SHP77 treated with DMSO at 0.1 percent for 48 hours (cell line): Measurements from ENCODE around the gene GAS1.
A peak's percentile ranks its signal among the peaks of the same experiment; 100 is the strongest.

ENCODE experiments used
- DNase-seq: peaks from one replicate; lab custom pipeline; 2025; lab: John Stamatoyannopoulos, UW

The GAS1 gene

DNA sequence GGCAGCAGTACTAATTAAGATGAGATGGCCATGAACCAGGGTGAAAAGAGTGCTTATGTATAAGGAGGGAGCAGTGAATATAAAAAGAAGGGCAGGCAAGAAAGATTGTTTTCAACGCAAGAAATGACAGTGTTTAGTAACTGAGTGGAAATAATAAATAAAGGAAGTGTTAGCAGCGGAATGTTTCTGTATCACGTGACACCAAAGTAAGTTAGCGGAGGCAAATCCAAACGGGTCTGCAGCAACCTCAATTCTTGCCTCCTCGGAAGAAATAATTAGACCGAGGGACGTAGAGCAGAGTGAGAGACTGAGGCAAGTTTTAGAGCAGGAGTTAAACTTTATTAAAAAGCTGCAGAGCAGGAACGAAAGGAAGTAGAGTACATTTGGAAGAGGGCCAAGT is 15.4 kb upstream of the GAS1 start:
- no peak for DNase-seq

DNA sequence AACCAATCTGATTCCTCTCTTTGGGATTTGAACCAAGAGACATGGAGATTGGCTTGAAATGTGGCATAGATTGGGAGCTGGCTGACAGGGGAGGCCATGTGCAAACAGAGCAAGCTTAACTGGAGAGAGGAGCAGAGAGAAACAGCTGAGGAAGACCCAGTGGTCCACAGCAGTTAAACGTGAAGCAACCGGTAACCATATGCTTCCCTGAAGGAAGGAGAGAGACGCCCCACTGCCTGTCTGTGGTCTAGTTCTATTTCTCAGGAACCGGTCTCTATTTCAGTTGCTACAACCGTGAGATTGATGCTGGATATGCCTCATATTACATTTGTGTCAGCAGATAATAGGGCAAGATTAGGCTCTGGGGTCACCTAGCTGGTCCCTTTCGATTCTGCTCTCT is 13.6 kb upstream of the GAS1 start:
- no peak for DNase-seq

DNA sequence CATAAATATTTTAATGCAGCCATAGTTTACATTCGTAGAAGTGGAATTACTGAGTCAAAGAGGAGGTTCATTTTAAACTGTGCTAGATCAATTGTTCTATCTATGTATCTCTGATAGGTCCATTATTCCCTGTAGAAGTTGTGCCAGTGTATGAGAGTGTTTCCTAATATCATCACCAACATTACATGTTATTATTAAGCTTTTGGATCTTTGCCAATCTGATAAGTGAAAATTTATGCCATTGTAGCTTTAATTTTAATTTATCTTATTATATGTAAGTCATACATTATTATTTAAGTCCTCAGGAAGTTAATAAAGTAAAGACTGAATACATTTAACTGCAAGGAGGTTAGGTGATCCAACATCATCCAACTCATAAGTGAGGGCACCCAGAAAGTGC is 10.9 kb upstream of the GAS1 start:
- DNase-seq, result no peak

DNA sequence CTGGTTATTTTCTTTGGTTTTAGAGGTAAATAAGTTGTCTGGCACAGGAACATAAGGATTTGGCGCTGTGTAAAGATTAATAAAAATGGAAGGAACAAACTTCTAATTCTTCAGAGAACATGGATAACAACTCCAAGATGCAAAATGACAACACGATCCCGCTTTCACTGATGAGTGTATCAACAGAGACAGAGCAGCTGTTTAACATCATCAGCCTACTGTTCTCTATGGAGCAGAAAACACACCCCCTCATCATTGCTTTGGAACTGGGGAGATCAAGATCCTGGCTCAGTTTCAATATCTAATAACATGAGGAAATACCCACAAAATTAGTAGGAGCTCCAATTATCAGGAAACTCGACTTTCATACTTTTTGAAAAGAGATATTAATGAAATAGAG is 8.3 kb upstream of the GAS1 start:
- no peak for DNase-seq

DNA sequence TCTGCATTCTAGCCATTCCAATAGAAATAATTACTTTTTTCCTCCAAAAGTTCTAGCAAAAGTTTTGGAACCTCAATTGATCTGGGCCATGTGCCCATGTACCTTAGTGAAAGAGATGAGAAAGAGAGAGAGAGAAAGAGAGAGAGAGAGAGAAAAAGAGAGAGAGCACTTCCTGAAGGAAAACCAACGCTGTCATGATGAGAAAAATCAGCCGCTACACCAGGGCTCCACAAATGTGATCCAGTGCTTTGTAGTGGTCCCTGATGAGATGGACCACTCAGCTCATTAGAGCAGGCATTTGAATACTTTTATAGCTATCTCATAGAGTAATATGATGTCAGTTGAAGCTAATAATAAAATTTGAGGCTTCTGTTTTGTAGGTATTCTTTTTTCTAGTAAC is 7.7 kb upstream of the GAS1 start:
- no peak for DNase-seq

DNA sequence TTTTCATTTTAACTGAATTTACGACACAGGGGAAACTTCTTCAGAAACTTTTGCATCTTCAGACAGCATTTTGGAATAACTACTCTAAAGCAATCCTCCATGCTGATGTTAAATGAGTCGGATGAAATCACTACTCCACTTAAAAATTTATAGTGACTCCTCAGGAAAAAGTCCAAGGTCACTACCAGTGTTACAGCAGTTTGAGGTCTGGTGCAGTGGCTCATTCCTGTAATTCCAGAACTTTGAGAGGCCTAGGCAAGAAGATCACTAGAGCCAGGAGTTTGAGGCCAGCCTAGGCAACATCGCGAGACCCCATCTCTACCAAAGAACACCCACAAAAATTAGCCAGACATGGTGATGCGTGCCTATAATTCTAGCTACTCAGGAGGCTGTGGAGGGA is 5.9 kb upstream of the GAS1 start:
- no peak for DNase-seq

DNA sequence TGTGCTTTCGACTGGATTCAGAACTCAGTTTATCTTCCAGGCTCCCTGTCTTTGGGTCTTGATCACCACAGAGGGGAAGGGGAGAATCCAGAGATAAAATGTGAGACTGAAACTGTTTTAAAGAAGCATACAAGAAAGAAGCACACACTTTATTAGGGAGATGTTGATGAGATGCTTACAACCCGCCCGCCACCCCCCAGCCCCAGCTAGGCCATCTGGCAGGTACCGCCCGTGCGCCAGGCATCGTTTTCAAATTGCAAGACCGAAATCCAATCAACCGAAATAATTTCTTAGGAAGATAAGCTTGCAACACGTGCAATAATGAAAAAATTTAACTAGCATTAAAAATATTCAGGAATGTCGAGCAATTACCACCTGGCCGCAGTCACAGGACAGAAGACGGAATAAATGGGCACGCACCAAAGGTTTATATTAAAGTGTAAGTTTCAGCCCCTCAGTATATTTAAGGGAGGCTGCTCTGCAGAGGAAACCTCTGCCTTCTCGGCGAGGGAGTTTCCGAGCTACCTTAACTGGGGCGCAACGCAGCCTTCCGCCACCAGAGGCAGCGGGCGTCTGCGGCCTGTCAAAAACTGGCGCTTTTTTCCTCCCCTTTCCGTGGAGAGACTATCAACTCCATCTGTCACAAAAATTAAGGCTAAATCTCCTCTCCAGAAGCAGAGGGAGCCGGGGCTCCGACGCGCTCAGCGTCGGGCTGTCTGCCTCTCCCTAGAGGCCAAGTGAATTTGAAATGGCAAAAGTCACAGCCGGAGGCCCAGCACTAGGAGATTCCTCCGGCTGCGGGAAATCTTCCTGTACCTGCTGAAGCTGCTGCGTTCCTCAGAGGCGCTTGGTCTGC is 996 bp upstream of the GAS1 start:
- DNase-seq, result peak; percentile 57

DNA sequence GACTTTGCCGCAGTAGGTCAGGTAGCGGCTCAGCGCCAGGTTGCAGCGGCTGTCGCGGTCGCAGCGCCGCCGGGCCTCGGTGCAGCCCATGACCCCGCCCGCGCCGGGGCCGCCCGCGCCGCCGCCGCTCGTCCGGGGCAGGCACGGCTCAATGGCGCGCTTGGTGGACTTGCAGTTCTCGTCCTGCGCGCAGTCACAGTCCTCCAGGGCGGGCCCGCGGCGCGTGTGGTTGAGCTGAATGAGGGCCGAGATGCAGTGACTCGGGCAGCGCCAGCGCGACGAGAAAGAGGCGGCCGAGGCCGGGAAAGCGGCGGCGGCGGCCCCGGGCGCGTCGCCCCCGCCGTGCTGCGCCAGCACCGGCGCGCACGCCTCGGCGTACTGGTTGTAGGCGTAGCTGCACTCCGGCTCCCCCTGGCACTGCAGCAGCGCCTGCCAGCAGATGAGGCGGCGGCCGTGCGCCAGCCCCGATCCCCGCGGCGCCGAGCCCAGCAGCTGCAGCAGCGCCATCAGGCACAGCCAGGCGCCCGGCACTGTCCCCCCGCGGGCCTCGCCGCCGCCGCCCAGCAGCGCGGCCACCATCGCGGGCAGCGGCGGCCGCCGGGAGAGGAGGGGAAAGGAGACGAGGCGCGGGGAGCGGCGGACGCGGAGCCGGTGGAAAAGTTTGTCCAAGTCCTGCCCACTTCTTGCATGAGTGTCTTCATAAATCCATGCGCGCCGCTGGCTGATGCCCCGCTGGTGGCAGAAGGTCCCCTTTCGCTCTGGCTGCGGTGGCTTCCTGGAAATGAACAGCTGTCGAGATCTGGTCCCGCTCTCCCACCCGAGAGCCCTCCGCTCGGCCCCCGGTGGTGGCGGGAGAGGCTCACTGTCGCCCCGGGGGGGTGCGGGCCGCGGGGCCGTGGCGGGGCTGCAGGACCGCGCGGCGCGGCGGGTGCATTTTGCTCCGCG is 833 bp downstream of the GAS1 start:
- DNase-seq, result peak; percentile 17

DNA sequence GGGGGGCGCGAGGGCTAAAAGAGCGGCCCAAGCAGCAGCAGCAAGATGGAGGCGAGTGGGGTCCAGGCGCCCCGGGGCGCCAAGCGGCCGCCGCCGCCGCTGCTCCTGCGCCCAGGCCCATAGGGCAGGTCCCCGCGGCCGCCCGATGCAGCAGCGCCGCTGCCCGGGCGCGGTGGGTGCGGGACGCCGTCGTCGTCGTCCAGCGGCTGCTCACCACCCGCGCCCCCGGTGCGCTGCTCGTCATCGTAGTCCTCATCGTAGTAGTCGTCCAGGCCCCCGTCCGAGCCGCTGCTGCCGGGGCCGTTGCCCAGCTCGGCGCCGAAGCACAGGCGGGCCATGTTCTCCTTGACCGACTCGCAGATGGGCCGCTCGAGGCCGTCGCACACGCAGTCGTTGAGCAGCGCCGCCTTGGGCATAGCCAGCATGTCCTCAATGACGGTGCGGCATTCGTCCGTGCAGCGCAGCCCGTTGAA is 1.5 kb downstream of the GAS1 start:
- no peak for DNase-seq

DNA sequence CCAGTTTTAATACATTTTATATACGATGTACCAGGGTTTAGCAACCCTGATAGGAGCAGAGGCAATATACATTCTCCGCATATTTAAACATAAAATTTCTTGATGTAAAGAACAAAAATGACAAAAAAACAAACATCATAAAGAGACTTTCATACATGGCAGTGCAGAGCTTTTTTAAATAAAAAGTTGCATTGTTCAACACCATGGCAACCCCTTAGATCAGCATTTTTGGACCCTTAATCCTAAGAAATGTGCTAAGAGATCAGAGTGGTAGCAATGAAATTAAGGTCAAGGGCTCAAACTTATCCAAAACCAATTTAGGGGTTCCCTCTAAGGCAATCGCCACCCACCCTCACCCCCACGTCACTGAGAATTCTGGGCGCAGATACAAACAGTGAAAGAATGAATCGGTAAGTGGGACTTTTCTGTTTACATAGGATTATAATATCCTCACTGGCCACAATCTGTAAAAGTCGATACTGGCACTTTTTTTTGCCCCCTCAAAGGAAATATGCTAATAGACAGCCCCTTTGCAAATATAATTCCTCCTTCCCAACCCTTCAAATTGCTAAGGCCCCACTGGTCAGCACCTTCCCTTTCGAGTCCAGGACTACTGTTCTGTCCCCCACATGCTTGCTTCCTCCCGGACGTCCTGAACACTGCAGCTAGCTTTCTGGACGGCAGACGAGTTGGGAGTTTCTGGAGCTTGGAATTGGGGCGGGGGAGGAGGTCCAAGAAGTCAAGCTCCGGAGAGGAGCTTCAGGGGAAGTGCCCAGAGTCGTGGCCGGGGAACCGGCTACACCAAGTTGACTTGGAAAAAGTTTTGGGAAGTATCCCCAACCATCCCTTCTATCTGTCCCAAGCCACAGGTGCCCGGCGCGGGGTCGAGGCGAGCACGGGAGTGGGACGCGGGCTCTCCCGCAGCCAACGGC is 2.2 kb downstream of the GAS1 start:
- DNase-seq, result no peak

DNA sequence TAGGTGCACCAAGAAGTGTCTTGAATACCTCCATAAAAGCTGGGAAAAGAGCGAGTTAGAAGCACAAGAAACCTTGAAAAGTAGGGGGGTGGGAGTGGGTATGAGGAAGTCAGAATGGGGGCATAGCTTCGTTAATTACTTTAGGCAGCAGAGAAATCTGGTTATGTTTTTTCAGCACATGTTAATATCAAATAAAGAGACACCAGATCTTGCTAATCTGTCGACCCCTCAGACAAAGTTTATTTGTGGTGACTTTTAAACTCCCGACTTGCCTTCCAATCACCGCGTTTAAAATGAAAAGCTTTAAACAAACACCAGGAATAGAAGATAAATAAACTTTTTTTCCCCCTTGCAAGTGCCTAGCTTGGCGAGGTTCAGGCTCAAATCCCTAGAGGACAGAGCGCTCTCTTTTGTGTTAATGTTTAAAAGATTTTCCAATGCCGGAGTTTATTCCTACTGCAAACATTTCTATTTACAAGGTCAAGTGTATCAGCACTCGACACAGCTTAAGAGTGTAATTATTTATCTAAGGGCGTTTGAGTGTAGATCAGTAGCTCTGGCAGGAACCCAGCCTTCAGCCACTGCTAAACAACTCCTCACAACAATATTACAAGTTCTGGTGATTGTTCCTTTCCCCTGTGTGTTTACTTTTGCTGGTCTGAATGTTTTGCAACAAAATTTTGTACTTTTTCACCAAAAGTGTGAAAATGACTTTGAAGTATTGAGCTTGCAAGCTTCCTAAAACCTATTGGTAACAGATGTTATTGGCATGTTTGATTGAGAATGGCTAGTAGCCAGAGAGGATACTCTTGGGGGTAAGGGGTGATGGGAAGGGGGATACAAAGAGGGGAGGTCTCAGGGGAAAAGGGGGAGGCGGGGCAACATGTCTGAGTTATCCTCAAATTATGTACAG is 3.8 kb downstream of the GAS1 start:
- peak; percentile 9 for DNase-seq

DNA sequence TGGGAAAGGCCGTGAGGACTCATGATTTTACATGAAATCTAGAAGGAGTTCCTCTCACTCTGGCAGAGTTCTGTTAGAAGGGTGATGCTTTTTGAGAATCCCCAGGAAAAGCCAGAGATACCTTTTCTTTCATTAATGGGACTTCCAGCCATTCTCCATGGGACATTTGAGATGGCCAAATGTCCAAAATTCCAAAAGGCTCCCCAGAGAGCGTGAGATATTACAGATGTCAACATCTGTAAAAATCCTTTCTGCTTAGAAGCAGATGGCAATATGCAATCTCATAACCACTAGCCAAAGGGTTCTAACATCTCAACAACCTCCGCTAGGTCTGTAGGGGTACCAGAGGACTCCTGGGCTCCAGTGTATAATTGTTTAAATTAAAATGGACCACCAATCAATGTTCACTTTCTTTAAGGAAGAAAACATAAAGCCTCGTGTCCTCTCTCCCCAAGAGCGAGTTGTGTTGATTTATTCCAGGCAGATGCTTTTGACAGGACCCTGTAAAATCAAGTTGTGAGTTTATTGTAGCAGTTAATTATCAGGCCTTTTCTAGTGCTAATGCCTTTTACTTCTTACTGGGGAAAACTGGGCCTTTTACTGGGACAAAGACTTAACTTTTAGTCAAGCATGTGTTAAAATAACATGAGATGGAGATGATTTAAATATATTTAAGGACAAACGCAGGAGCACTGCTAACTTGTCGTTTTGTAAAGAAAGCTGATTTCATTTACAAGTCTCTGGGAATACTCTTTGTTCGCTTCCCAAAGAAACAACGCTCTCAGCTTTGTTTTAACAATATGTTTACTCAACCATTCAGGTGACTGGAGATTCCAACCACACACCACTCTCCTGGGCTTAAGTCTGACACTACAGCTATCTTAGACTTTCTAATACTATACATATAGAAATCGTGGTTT is 4.8 kb downstream of the GAS1 start:
- no peak for DNase-seq

DNA sequence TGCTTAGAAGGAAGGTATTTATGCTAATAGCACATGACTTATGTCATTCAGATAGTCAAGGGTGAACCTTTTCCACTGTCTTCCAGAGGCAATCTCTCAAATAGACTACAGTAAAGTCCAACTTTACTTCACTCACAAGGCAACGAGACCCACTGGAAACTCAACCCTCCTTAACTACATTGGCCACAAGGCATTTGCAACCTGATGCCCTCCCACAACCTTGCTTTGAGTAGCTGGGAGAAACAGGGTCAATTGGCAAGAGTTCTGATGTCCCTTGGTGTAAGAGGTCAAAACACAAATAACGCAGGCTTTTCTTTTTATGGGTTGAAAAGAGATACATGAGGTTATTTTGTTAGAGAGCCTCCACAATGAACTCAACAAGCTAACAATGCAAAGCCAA is 6.1 kb downstream of the GAS1 start:
- DNase-seq, result no peak

DNA sequence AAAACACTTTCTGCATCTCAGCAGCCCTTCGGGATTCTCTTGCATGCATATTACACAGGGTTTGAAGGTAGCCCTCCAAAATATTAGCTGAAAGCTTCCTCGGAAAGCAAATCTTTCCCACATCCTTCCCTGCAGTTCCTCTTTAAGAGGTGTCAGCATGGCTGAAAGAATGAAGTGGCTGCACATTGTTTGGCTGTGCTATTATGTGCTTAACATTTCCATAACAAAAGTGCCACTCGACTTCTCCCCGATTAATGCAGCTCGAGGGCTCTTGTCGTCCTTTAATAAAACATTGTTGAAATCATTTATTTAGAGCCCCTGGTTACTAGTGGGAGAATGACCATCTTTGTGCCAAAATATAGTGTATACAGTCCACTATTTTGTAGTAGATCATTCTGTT is 6.5 kb downstream of the GAS1 start:
- DNase-seq, result no peak

DNA sequence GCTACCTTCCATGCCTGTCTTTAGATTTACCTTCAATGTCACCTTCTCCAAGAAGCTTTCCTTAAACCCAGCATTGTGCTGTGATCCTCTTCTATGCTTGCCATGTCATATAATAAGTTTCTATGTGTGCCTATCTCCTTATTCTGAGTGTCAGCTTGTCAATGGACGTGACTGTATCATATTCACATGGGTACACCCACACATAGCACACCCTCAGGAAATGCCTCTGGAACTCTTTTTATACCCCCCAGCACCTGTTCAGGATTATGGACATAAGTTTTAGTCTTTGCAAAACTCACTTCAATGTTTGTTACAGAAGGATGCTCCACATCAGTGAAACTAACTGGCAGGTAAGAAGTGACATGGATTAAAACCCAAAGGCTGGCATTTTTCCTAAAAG is 7.4 kb downstream of the GAS1 start:
- DNase-seq, result no peak

DNA sequence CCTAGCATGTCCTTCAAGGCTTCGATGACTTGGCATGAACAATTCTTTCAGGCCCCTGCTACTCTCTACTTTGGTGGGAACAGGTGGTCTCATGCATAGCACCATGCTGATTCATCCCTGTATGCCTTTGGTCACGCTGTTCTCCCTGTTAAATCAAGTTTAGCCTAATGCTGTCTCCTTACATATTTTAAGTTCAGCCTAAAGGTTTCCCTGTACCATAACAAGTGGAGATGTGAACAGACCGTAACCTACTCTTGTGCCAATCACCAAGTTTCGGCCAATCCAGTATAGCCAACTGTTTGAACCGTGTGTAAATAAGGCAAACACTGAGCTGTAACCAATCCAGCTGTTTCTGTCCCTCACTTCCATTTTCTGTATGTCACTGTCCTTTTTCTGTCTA is 8.0 kb downstream of the GAS1 start:
- DNase-seq, result no peak

DNA sequence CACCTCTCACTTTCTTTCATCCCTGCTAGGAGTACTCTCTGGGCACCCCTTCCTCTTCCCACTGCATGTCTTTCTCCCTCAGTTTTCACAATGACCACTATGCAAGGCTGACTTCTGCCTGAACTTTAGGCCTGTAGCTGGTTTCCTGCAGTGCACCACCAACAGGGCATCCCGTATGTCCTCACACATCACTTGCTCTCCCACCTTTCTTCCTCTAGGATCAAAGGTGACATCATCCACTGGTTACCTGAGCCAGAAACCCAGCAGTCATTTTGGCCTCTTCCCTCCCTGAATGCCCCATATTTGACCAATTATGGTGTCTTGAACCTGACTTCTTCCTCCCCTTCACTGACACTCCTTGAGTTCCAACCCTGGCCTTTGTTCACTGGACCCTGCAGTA is 8.5 kb downstream of the GAS1 start:
- no peak for DNase-seq

DNA sequence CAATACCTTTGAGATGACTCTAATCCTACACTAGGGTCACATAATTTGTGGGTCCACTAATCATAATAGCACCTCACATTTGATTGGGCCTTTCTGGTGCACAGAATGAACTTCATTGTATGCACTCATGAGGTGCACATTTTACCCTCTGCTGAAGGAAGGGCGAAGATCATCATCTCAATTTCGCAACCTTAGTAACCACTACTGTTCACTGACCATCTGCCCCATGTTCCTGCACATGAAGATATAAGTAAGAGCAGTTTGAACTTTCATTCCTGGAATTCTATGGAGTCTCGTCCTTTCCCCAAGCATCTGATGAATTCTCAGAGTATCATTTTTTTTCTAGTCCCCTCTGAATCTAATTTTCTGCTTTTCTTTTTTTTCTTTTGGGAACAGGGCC is 21.2 kb downstream of the GAS1 start:
- no peak for DNase-seq

DNA sequence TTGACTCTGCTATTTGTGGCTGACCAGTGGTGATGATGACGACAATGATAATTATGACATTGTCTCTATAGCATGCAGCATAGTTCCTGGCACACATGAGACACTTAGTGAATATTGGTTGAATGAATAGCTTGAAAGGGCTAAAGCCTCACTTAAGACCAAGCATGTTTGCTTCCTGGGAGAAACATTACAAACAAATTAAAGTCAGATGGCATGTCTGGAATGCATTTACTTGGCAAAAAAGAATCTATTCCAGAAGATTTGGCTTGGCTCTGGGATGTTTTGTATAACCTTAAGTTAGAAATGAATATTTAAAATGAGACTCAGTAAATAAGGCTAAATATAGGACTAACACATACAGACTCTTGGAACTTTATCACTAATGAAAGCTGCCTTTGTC is 21.6 kb downstream of the GAS1 start:
- DNase-seq, result no peak

DNA sequence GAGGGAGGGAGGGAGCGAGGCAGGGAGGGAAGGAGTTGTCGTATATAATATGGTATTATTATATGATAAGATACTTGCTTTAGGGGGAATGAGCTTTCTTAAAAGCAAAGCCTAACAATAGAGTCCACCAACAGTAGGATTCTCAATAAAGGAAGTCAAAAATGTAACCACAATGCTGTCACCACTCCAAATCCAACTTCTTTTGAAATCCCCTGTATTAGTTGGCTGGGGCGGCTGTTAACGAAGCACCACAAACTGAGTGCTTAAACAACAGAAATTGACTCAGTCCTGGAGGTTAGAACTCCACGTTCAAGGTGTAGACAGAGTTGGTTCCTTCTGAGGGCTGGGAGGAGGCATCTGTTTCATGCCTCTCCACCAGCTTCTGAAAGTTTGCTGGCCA is 23.1 kb downstream of the GAS1 start:
- DNase-seq, result no peak
